Activated CD4-positive, alpha-beta T cell treated with anti-CD3 and anti-CD28 coated beads, Interleukin-2, amount 10 ng/mL, durations not matched to agents 7 days and 5 days (primary cell): ENCODE results near the gene DBX1. TPM values are rescaled to one million over a fixed set of nuclear protein-coding genes. Genes with fewer than 3 reads are reported as not detected.
"Not testable (repeated sequence)": the region's sequence is repeated elsewhere in the genome, so short reads cannot be mapped to it uniquely, and the experiment has no call there.

ENCODE experiments used
- CTCF ChIA-PET: fragments of 350-600 bp; sonication (Branson Sonifier 250); formaldehyde crosslinking; loops from one replicate; lab custom pipeline; 2021; ENCODE audit warnings: antibody characterized with exemption; lab: Charles Lee
- POLR2A ChIA-PET: fragments of 350-600 bp; sonication (Branson Sonifier 250); formaldehyde crosslinking; loops from one replicate; lab custom pipeline; 2021; ENCODE audit warnings: antibody characterized with exemption; lab: Charles Lee
- DNase-seq: peaks from one replicate; pipeline ENCODE4 v3.0.0-alpha.2; 2020
- H3K27ac Mint-ChIP-seq: one replicate; pipeline ENCODE4 v1.8.0; 2021; ENCODE audit warnings: mild to moderate bottlenecking, moderate library complexity, mixed read lengths
- H3K27me3 Mint-ChIP-seq: one replicate; pipeline ENCODE4 v1.8.0; 2021; ENCODE audit warnings: mixed read lengths
- H3K36me3 Mint-ChIP-seq: one replicate; pipeline ENCODE4 v1.8.0; 2021; ENCODE audit warnings: low read depth, mixed read lengths
- H3K4me1 Mint-ChIP-seq: one replicate; pipeline ENCODE4 v1.8.0; 2021; ENCODE audit warnings: mixed read lengths
- H3K4me3 Mint-ChIP-seq: one replicate; pipeline ENCODE4 v1.8.0; 2021; ENCODE audit warnings: mild to moderate bottlenecking, moderate library complexity, mixed read lengths
- H3K9me3 Mint-ChIP-seq: one replicate; pipeline ENCODE4 v1.8.0; 2021; ENCODE audit warnings: mixed read lengths
- total RNA-seq, 2 experiments: library from RNA; stranded (reverse); gene quantifications; one replicate each; pipeline ENCODE4 v1.2.3, GENCODE V29; 2021

Gene DBX1
- total RNA-seq, 2 experiments from 2014 or later = not detected

GRCh38 chr11:20156876-20157613, 3.2 kb downstream of the DBX1 start:
- H3K9me3 Mint-ChIP-seq = peaks cover 11% of the 10 kb centered on the region
- POLR2A ChIA-PET = no interaction called here
- DNase-seq = peak; percentile 29
- H3K27me3 Mint-ChIP-seq = peaks cover 69% of the 10 kb centered on the region
- H3K27ac Mint-ChIP-seq = no peak overlapping the region
- CTCF ChIA-PET = no interaction called here
- peaks cover 15% of the 10 kb centered on the region for H3K4me1 Mint-ChIP-seq
- peaks cover 7% of the 10 kb centered on the region for H3K36me3 Mint-ChIP-seq
- H3K4me3 Mint-ChIP-seq = peak overlapping the region; percentile 58

GRCh38 chr11:20156280-20156875, 3.9 kb downstream of the DBX1 start:
- H3K4me1 Mint-ChIP-seq = peaks cover 15% of the 10 kb centered on the region
- H3K4me3 Mint-ChIP-seq = peak overlapping the region; percentile 58
- H3K27ac Mint-ChIP-seq = peak overlapping the region; percentile 50
- H3K9me3 Mint-ChIP-seq = peaks cover 6% of the 10 kb centered on the region
- peaks cover 62% of the 10 kb centered on the region for H3K27me3 Mint-ChIP-seq
- ChIA-PET CTCF (no interaction called here), POLR2A (no interaction called here)
- peak; percentile 36 for DNase-seq
- H3K36me3 Mint-ChIP-seq = peaks cover 7% of the 10 kb centered on the region

- Mint-ChIP-seq H3K4me1 (peaks cover 15% of the 10 kb centered on the region), H3K9me3 (peaks cover 4% of the 10 kb centered on the region), H3K27me3 (peaks cover 56% of the 10 kb centered on the region), H3K36me3 (peaks cover 7% of the 10 kb centered on the region), H3K4me3 (peak overlapping the region; percentile 58), H3K27ac (peak overlapping the region; percentile 57)
- DNase-seq = no peak
- ChIA-PET CTCF (interaction anchor here (0.6 to 1.6 kb wide), 3 partner anchors 8 to 1052 kb away, joined by 3 to 6 read pairs (median 6); no protein-coding TSS in a partner anchor), POLR2A (no interaction called here)
These were observed 4.5 kb downstream of the DBX1 start for GRCh38 chr11:20155683-20156279.

GRCh38 chr11:20154381-20154780, 5.9 kb downstream of the DBX1 start:
- no peak overlapping the region for H3K4me3 Mint-ChIP-seq
- CTCF ChIA-PET = interaction anchor here (1.6 kb wide), 2 partner anchors 9 to 26 kb away, joined by 6 read pairs; no protein-coding TSS in a partner anchor
- peaks cover 15% of the 10 kb centered on the region for H3K4me1 Mint-ChIP-seq
- no peak for DNase-seq
- H3K9me3 Mint-ChIP-seq = peaks cover 3% of the 10 kb centered on the region
- POLR2A ChIA-PET = no interaction called here
- peaks cover 47% of the 10 kb centered on the region for H3K27me3 Mint-ChIP-seq
- H3K27ac Mint-ChIP-seq = no peak overlapping the region
- H3K36me3 Mint-ChIP-seq = peaks cover 7% of the 10 kb centered on the region

GRCh38 chr11:20138707-20139106, 21.6 kb downstream of the DBX1 start:
- ChIA-PET CTCF (no interaction called here), POLR2A (no interaction called here)
- Mint-ChIP-seq H3K27me3 (peaks cover 30% of the 10 kb centered on the region), H3K4me1 (no peaks in the 10 kb centered on the region), H3K4me3 (no peak overlapping the region), H3K36me3 (no peaks in the 10 kb centered on the region), H3K9me3 (no peaks in the 10 kb centered on the region), H3K27ac (no peak overlapping the region)
- DNase-seq = no peak

- no peak for DNase-seq
- Mint-ChIP-seq H3K4me1 (no peaks in the 10 kb centered on the region), H3K9me3 (no peaks in the 10 kb centered on the region), H3K36me3 (no peaks in the 10 kb centered on the region), H3K27me3 (peaks cover 32% of the 10 kb centered on the region), H3K4me3 (no peak overlapping the region), H3K27ac (no peak overlapping the region)
- ChIA-PET CTCF (interaction anchor here (0.8 kb wide), 1 partner anchor 10 kb away, joined by 3 read pairs; no protein-coding TSS in a partner anchor), POLR2A (no interaction called here)
These were observed 22.6 kb downstream of the DBX1 start for GRCh38 chr11:20137637-20138036.

GRCh38 chr11:20134991-20135736, 25.1 kb downstream of the DBX1 start:
- DNase-seq = no peak
- Mint-ChIP-seq H3K36me3 (no peaks in the 10 kb centered on the region), H3K27me3 (peaks cover 44% of the 10 kb centered on the region), H3K4me3 (no peak overlapping the region), H3K27ac (no peak overlapping the region), H3K4me1 (peaks cover 10% of the 10 kb centered on the region), H3K9me3 (no peaks in the 10 kb centered on the region)
- ChIA-PET CTCF (no interaction called here), POLR2A (interaction anchor here (0.7 kb wide), 1 partner anchor 30 kb away, joined by 4 read pairs; no protein-coding TSS in a partner anchor)

GRCh38 chr11:20132667-20133039, 27.6 kb downstream of the DBX1 start:
- Mint-ChIP-seq H3K9me3 (no peaks in the 10 kb centered on the region), H3K4me1 (peaks cover 10% of the 10 kb centered on the region), H3K27ac (no peak overlapping the region), H3K36me3 (no peaks in the 10 kb centered on the region), H3K4me3 (peak overlapping the region; percentile 48), H3K27me3 (peaks cover 30% of the 10 kb centered on the region)
- ChIA-PET CTCF (interaction anchor here (0.7 to 2.2 kb wide), 5 partner anchors 15 to 174 kb away, joined by 3 to 7 read pairs (median 4); no protein-coding TSS in a partner anchor), POLR2A (no interaction called here)
- no peak for DNase-seq

- POLR2A ChIA-PET = no interaction called here
- H3K36me3 Mint-ChIP-seq = no peaks in the 10 kb centered on the region
These were observed 28.2 kb downstream of the DBX1 start for GRCh38 chr11:20131788-20132666.

GRCh38 chr11:20129665-20130064, 30.6 kb downstream of the DBX1 start:
- peaks cover 27% of the 10 kb centered on the region for H3K27me3 Mint-ChIP-seq
- no peak overlapping the region for H3K27ac Mint-ChIP-seq
- H3K4me3 Mint-ChIP-seq = no peak overlapping the region
- ChIA-PET POLR2A (no interaction called here), CTCF (interaction anchor here (0.6 to 2.9 kb wide), 3 partner anchors 12 to 480 kb away, joined by 3 to 12 read pairs (median 3); no protein-coding TSS in a partner anchor)
- H3K36me3 Mint-ChIP-seq = no peaks in the 10 kb centered on the region
- DNase-seq = no peak
- H3K4me1 Mint-ChIP-seq = peaks cover 10% of the 10 kb centered on the region
- H3K9me3 Mint-ChIP-seq = no peaks in the 10 kb centered on the region

More at GRCh38 chr11:20131788-20132666, 28.2 kb downstream of the DBX1 start:
- Mint-ChIP-seq H3K4me3 (peak overlapping the region; percentile 48), H3K27me3 (peaks cover 30% of the 10 kb centered on the region), H3K4me1 (peaks cover 10% of the 10 kb centered on the region), H3K27ac (no peak overlapping the region), H3K9me3 (no peaks in the 10 kb centered on the region)
- DNase-seq = peak; percentile 46
- CTCF ChIA-PET = interaction anchor here (0.7 to 2.2 kb wide), 6 partner anchors 15 to 507 kb away, joined by 3 to 7 read pairs (median 4); no protein-coding TSS in a partner anchor

GRCh38 chr11:20128528-20128825, 31.8 kb downstream of the DBX1 start:
- H3K4me1 Mint-ChIP-seq, H3K36me3 Mint-ChIP-seq, POLR2A ChIA-PET, H3K4me3 Mint-ChIP-seq, H3K9me3 Mint-ChIP-seq, H3K27ac Mint-ChIP-seq, DNase-seq: not testable (repeated sequence)
- CTCF ChIA-PET = interaction anchor here (0.8 to 2.9 kb wide), 10 partner anchors 11 to 481 kb away, joined by 3 to 12 read pairs (median 4); no protein-coding TSS in a partner anchor
- H3K27me3 Mint-ChIP-seq = peaks cover 20% of the 10 kb centered on the region
